HG03457 (cell line): Measurements from ENCODE around the gene ZDHHC14.
"Not testable (repeated sequence)": the region's sequence is repeated elsewhere in the genome, so short reads cannot be mapped to it uniquely, and the experiment has no call there.

Experiments used
- ATAC-seq: cut with Tn5 transposase; IDR thresholded peaks from one replicate; pipeline ENCODE4 v1.9.1; 2021; ENCODE audit warnings: moderate number of reproducible peaks; ENCODE audit not compliant: unreplicated experiment

Gene ZDHHC14

GRCh38 chr6:157674061-157674460, 293.1 kb downstream of the ZDHHC14 start:
- no peak for ATAC-seq

GRCh38 chr6:157675831-157676230, 294.8 kb downstream of the ZDHHC14 start:
- no peak for ATAC-seq

- ATAC-seq: no peak
Observed at GRCh38 chr6:157676241-157676640, 295.3 kb downstream of the ZDHHC14 start.

GRCh38 chr6:157677235-157677634, 296.2 kb downstream of the ZDHHC14 start:
- no peak for ATAC-seq

GRCh38 chr6:157679605-157680580, 298.9 kb downstream of the ZDHHC14 start:
- ATAC-seq: no peak

GRCh38 chr6:157681041-157681650, 300.2 kb downstream of the ZDHHC14 start:
- no peak for ATAC-seq

DNA sequence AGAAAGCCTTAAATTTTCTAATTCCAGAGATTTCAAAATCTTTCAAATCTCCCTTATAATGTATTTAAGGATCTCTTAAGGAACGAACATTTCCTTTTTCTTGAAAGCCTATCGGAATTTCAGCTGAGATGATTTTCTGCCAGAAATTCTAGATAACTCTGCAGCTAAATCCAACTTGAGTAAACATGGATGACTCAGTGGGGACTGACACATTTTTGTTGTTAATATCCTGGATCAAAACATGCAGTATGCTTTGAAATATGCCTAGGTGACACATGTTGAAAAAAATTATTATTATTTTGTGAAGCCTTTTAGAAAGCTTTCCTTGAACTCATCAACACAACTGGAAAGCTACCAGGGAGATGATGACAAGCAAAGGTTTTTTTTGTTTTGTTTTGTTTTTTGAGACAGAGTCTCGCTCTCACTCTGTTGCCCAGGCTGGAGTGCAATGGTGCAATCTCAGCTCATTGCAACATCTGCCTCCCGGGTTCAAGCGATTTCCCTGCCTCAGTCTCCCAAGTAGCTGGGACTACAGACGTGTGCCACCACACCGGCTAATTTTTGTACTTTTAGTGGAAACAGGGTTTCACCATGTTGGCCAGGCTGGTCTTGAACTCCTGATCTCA, 302.0 kb downstream of the ZDHHC14 start:
- ATAC-seq: no peak

DNA sequence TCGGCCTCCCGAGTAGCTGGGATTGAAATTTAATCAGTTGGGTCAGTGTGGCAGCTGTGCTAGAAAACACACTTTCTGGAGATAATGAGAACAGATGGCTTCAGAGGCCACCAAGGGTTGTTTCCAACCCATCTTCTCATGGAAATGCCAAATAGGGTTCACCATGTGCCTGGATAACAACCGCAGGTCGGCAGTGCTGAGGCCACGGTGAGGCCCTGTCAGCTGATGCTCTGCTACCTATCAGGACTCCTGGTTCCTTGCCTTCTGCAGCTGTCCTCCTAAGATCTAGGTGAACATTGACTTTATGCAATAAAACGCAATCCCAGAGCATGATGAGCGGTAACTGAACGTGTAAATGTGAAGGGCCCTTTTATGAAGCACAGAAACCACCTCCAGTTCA, 302.7 kb downstream of the ZDHHC14 start:
- no peak for ATAC-seq

- no peak for ATAC-seq
Observed at GRCh38 chr6:157684620-157685299, 303.8 kb downstream of the ZDHHC14 start.

DNA sequence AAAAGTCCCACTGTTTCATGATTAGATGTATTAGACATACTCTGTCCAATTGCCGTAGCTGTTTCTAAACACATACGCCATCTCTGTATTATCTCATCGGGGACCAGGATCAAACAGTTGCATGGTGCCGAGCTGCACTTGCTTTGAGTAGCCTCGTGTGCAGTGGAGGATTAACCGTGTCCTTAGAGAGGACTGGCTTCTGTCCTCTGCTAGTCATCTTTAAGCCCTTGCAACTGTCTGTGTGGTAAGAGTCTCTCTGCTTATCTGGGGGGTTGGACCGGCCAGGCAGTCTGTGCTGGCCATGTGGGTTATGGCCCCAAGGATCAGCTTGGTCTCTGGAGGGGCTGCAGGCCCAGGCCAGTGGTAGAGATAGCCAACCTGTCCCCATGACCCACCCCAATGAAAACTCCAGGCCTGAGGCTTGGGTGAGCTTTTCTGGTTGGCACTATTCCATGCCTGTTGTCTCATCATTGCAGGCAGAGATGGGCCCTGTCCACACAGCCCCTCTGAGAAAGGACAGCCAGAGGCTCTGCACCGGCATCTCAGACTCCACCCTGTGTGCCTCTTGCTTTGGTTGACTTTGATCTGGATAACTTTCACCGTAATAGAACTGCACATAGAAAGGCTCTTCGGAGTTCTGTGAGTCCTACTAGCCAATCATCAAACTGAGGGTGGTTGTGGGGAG, 304.7 kb downstream of the ZDHHC14 start:
- no peak for ATAC-seq

DNA sequence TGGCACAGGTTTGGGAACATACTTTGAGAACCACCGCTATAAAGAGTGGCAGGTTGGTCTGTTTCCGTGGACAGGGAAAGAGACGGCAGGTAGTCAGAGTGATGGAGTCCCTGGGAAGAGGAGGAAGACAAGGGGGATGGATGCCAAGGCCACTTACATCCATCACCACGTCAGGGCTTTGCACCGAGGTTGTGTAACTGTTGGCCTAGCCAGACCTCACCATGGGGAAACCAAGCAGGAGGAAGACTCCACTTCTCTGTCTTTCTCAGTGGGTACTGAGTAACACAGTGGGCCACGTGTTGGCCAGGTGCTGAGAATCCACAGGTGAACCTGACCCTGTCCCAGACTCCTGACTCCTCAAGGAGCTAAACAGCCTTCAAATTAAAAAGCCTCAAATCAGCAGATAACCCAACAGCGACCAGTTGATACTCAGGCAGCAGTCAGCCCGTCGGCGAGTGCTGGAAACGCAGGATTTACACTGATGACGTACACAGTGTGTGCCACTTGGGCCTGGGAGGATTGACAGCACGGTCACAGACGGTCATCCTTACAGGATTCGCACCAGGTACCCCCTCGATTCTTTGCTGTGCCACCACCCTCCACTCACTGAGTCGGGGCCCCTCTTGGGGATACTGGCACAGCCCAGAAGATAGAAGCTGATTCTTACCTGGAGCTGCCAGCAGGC, 307.4 kb downstream of the ZDHHC14 start:
- no peak for ATAC-seq

DNA sequence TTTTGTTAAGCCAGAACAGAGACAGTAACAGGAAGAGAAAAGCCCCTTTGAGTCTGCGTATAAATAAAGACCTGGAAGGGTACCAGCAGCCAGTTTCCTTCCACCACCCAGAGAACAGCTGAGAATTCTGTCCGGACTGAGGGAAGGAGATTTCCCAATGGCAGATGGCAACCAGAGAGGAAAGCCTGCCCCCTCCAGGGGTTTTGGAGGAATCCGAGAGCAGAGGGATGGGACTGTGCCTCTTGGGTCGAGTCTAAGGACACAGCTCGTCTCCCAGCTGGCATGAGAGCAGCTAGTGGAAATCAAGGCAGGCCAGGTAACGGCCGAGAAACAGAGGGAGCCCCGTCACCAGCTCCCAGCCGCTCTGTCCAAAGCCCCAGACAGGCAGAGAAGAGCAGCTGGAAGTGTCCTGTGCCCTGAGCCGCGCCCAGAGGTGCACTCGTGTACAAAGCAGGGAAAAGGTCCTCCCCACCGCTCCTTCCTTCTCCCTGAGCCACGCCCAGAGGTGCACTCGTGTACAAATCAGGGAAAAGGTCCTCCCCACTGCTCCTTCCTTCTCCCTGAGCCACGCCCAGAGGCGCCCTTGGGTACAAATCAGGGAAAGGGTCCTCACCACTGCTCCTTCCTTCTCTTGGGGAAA, 308.1 kb downstream of the ZDHHC14 start:
- ATAC-seq: no peak

GRCh38 chr6:157689875-157690274, 308.9 kb downstream of the ZDHHC14 start:
- no peak for ATAC-seq

GRCh38 chr6:157690441-157691210, 309.6 kb downstream of the ZDHHC14 start:
- no peak for ATAC-seq

DNA sequence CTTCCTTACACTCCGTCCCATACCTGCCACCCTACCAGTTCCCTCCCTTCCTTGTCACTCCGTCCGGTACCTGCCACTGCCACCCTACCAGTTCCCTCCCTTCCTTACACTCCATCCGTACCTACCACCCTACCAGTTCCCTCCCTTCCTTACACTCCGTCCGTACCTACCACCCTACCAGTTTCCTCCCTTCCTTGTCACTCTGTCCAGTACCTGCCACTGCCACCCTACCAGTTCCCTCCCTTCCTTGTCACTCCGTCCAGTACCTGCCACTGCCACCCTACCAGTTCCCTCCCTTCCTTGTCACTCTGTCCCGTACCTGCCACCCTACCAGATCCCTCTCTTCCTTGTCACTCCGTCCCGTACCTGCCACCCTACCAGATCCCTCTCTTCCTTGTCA, 310.6 kb downstream of the ZDHHC14 start:
- not testable (repeated sequence) for ATAC-seq

DNA sequence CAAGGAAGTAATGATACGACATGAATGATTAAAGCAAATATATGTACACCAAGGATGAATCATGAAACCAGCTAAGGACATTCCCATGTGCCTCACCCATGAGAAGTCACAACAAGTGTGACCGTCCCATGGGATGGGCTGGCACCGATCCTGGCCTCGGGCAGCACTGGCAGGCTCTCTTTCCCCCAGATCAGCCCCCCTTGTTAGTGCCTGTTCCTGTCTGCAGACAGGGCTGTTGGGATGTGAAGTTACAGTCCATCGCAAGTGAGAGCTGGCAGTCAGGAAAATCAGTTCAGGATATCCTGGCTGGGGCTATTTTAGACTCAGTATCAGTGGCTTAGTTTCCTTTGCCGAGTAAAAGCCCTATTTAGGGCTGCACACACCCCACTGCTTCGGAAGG, 312.9 kb downstream of the ZDHHC14 start:
- ATAC-seq: no peak

DNA sequence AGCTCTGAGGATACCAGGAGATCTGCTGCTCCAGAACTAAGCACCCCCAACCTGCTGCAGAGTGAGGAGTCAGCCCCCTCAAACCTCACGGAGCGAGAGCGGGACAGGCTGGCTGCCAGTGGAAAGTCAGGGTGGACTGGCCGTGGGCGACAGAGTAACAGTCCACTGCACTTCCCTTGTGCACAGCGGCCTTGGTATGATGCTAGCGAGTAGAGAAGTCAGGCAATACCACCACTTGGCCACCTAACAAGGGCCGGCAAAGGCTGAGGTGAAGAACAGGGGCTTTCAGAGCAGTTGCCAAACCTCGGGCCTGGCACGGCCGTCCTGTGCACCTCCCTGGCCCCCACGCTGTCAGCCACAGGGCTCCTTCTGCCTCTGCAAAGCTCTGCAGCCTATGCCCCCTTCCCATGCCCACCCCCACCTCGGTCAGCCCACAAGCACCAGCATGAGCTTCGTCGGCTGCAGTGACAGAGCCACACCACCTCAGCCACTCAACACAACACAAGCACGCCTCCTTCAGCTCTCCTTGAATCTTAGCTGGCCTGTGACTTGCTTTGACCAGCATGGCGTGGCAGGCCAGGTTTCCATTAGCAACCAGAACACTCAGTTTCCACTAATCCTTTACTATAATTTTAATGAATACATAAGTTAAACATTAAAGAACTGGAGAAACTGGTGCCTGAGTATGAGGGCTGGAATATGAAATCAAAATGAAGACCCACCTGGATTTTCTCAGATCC, 314.5 kb downstream of the ZDHHC14 start:
- ATAC-seq: no peak
